ENCODE results near the gene SPACA1.
"Not testable (repeated sequence)": the region's sequence is repeated elsewhere in the genome, so short reads cannot be mapped to it uniquely, and the experiment has no call there.

Gene SPACA1, protein sequence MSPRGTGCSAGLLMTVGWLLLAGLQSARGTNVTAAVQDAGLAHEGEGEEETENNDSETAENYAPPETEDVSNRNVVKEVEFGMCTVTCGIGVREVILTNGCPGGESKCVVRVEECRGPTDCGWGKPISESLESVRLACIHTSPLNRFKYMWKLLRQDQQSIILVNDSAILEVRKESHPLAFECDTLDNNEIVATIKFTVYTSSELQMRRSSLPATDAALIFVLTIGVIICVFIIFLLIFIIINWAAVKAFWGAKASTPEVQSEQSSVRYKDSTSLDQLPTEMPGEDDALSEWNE

DNA sequence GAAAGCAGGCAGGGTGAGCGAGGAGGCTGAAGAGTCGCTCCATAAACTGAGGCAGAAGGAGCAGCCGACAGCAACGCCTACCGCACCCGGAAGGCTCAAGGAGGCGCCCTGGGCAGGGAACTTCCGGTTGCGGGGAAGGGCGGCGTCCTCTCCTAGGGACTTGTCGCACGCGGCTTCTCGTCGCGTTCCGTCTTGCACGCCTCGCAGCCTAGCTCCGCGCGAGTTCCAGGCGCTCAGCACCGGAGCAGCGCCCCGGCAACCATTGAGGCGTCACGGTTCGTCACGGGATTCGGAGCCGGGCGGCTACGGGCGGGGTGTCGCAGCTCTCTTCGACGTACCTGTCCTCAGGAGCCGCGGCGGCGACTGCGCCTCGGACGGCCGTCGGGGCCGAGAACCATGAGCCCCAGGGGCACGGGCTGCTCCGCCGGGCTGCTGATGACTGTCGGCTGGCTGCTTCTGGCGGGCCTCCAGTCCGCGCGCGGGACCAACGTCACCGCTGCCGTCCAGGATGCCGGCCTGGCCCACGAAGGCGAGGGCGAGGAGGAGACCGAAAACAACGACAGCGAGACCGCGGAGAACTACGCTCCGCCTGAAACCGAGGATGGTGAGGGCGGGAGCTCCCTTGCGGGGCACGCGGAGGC is at the start of gene SPACA1:
Gene SPACA1 (plus strand): TSS at position 332 of the 641 bp plus-strand sequence. CDS start 65 bp downstream, at position 397.
- no peak for DNase-seq

DNA sequence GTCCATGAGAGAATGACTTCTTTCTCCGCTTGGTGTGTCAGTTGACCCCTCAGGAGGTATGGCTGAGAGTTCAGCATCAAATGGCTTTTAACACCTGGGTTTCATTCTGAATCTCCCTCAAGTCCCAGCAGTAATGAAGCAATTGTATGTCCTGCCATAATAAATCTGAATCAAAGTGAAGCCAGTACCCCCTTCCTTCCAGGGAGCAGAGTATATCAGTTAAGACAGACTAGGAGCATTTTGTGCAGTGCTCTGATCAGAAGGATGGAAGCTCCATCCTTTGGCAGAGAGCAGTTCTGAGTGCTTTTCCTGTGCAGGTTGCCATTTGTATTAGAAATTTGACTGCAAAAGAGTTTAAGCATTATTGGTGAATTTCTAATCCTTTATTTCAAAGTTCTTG is 46.9 kb upstream of the SPACA1 start:
- no peak for DNase-seq

DNA sequence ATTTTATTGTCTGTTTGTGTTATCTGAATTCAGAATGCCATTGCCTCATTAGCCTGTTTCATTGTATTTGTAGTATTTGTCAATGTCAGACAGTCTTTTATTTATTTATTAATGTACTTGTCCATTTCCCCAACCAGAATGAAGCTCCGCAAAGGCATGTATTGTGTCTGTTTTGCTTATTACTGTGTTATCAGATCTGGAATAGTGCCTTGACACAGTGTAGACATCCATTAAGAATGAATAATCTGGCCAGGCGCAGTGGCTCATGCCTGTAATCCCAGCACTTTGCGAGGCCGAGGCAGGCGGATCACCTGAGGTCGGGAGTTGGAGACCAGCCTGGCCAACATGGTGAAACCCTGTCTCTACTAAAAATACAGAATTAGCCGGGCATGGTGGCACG is 46.4 kb upstream of the SPACA1 start:
- not testable (repeated sequence) for DNase-seq

DNA sequence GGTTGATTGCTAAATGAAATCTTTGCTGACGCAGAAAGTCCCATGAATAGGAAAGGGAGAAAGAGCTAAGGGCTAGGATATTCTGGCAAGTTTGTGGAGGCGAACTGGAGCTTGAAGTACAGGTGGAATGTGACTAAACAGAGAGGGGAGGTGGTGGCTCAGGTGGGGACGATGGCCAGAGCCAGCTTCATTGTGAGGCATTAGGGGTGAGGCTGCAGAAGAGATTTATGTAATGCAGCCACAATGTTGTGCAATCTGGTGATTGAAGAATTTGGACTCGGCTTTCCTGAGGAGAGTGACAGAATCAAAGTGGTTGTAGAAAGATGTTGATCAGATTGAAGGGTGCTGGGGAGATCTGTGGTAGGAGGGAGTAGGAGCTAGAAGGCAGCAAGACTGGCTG is 42.9 kb upstream of the SPACA1 start:
- DNase-seq: no peak

DNA sequence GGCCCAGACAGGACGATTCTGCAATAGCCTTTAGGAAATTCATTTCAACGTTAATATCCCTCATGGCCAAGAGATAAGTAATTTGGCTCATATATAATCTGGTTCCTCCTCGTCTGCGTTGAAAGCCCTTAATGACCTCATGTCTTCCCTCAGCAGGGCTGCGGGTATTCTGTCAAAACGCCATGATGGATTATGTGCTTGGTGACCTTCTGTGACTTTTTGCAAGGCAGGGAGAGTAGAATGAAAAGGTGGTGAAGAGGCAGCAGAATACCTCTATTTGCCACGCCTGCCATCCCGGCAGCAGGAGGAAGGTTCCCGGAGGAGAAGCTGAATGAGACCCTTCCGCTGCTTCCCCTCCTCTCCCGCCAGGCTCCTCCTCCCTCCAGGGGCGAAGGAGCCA is 41.1 kb upstream of the SPACA1 start:
- no peak for DNase-seq

DNA sequence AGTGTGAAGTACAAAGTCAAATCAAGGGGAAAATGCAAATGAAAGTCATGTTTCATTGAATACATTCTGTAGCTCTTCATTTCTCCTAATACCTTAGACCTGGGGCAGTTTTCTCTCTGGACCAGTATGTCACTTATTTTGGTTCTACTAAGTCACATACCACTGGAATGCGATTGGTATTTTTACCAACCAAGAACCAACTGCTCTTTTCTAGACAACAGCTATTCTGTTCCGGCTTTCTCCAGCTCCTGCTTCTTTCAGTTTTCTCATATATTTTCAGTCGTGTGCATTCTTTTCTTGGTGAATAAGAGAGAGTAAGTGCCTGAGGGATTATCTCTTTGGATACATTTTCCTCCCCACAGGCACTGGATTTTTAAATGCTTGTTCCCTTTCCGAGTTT is 39.2 kb upstream of the SPACA1 start:
- DNase-seq: no peak

DNA sequence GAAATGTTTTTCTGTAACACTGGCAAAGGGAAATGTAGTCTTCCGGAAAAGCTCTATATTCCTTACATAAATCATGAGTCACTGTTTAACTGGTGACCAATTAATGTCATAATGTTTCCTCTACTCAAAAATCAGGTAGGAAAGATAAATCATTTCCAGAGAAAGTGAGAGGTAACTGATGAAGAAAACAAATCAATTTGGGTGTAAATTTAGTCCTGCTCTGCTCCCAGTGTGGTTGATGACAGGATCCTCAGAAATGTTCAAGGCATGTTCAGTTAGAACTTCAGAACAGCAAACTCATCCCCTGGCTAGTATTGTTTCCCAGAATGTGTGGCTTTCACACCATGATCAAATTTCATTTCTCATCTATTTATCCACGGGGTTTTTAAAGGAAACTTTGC is 38.8 kb upstream of the SPACA1 start:
- no peak for DNase-seq

DNA sequence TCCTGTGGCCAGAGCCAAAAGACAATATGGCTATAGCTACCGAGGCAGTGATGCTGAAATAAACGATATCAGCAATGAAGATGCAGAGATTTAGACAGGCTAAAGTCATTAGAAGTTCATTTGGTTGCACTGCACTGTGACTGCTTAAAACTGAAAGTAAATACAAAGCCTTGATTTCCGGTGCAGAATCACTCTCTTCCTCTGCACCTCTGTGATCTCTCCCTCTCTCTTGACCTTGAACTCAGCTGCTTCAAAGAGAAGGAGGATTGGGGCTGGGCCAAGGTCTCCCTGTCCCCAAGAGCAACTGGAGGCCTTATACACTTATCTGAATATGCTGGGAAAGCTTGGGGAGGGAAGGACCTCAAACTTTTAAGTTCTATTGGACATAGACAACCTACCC is 34.6 kb upstream of the SPACA1 start:
- no peak for DNase-seq

DNA sequence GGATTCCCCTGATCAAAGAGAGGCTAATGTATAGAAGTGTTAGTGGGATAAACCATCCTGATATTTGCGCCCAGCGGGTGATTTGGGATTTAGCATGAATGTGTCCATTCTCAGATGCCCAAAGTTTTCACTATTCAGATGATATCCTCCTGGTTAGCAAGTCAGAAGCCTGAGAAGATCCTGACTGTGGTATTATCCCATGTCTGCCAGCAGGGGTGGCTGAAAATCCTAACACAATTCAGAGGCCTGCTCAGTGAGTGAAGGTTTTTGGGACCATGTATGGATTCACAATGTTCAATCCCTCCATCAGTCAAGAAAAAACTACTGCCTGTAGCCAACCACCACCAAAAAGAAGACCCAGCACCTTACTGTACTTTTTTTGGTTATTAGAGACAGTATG is 34.1 kb upstream of the SPACA1 start:
- no peak for DNase-seq

DNA sequence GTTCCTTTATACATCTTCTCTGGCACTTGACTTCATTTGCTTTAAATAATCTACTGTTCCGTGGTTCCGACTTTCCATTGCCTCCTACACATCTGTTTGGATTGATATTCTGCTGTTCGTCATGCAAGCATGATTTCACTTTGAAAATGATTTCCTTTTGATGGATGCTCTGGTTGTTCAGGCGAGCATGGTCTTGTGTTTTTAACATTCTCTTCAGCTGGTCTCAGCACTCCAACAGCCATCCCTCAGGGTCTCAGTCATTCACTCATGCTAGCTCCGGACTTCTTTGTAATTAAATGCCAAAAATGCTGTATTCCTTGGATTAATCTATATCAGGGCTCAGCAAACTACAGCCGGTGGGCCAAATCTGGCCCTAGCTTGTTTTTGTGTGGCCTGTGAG is 27.2 kb upstream of the SPACA1 start:
- DNase-seq: no peak

DNA sequence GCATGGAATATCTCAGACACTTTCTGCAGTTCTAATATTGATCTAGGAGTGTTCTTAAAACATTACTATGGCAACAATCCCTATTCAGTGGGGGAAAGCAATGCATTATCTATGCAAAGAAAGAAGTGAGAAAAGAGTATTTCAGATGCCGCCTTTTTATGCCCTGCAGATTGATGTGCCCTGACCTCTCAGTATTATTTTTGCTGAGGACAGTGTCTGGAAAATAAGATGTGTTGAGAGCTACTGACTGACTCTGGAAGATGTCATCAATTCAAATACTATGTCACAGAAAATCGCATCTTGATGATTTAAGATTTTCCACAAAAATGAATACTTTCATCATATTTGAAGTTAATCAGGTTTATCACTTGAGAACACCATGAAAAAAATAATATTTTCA is 22.9 kb upstream of the SPACA1 start:
- no peak for DNase-seq

DNA sequence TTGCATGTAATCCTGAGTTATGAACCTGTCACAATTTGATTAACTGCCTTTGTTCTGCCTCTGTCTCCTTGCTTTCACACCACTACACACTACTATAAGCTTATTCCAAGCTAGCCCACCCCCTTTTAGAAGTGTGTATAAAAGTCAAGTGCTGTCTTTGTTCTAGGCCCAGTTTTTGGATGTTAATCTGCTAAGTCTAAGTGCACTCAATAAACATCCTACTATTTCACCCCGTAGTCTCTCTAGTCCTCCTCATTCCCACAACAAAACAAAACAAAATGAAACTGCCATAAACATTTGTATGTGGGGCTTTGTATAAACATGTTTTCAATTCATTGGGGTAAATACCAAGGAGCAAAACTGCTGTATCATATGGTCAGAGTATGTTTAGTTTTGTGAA is 16.1 kb upstream of the SPACA1 start:
- DNase-seq: no peak

DNA sequence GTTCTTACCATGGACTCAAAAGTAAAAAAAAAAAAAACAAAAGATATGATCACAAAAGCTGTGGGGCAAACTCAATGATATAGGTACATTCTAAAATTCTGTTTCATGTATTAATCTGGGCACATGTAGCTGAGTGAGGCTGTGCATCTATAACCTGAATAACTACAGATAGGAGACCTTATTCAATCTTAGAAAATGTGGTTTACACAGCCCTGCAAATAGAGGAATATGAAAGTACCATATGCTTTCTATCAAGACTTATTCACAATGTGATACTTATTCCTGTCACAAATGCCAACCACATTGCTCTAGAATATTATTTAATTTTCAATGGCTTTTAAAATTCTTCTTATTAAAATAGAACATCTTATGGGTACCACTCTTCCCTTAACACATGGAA is 3.1 kb upstream of the SPACA1 start:
- DNase-seq: no peak

DNA sequence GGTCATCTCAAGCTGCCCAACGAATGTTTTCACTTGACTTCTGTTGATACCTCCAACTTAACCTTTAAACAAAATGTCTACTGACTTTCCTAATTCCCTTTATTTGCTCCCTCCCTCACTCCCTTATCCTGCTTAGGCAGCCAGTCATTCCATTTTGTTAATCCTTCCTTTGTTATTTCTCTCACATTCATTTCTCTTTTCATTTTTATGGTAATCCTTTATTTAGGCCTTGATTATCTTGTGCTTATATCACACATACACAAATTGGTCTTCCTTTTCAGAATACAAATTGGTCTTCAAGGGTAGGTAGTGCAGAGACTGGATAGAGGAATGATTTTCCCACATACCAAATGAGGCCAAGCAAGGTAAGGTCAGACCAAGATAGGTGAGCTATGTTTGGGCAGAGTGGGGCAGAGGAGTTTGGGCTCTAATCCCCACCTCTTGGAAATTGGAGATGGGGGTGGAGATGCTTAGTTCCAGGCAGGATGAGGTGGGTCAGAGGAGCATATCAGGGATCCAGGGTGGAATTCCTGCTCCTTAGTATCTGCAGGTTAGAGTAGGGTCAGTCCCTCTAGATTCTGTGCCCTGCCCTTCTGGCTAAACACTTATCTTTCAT is 2.0 kb upstream of the SPACA1 start:
- DNase-seq: no peak

DNA sequence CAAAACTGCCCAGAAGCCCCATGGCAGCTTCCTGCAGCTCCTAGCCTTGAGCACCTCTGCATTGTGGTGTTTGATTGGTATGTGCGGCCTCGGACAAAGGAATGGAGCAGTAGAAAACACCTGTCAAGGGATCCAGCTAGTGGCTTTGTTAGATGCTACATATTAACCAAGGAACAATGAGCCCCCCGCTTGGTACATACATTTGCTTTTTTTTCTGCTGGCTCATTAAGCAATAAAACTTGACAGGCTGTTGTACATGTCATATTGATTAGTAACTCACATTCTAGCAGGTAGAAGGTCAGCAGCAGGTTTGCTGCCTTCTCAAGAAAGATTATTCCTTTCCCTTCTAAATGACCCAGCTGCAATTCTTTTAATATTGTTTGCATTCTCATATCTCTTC is 937 bp downstream of the SPACA1 start:
- no peak for DNase-seq

DNA sequence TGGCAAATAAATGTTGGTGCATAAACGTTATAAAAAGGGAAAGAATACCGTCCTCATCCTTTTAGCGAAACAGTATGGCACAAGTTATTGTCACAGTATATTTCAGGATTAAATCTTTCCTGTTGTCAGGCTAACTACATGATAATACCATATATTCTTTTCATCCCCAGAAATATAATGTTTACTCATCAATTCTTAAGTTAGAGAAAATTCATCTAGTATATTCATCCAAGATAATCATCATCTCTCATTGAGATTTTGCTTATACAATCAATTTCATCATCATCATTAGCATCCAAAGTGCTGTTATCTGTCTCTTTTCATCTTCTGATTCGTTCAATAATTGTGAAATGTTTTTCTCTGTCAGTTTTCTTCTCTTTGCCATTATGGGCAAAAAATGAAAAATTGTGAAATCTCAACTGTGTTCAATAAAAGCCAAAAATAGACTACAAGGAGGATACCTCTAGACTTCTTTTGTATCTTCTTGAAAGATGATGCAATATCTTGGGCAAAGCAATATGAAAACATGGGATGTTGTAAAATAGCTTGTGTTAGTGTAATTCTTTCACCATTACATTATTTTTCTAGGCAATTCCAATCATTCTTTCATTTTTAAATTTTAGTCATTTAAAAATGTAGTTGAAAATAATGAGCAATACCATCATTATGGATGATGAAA is 2.6 kb downstream of the SPACA1 start:
- DNase-seq: no peak

DNA sequence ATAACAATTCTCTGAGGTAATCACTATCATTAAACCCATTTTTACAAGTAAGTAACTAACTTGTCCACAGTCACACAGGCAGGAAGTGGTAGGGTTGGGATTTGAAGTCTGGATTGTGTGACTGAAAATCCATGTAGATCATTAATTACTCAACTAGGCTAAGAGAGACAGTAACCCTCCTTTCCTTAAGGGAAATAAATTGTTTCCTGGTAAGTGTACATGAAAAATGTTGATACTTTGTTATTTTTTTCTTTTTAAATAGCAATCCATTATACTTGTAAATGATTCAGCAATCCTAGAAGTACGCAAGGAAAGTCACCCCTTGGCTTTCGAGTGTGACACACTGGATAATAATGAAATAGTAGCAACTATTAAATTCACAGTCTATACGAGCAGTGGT is 11.6 kb downstream of the SPACA1 start:
- no peak for DNase-seq

DNA sequence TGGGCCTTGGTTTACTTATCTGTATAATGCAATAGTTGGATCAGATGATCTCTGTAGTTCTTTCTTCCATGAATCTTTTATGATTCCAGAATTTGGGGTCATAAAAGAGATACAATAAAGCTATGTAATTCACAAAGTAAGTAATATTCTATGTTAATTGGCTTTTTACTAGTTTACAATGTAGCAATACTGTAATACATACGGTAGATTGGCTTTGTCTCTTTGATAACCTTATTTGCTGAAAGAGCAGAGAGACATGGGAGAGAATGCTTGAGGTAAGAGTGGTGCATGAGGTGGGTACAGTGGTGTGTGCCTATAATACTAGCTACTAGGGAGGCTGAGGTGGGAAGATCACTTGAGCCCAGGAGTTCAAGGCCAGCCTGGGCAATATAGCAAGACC is 14.7 kb downstream of the SPACA1 start:
- DNase-seq: no peak

DNA sequence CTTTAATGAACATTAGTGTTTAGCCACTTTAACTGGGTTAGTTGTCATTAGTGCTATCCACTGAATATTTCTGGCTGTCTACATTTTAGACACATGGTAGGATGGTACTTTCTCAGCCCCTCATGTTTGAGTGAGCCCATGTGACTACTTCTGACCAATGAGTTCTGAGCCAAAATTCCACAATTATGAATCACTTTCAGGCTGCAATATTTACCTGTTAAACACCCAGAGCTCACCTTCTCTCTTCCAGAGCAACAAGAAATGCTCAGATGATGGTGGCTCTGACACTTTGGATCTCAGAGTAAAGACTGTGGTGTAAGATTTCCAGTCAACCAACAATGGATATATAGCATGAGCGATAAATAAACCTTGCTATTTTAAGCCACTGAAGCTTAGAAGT is 24.8 kb downstream of the SPACA1 start:
- DNase-seq: no peak

DNA sequence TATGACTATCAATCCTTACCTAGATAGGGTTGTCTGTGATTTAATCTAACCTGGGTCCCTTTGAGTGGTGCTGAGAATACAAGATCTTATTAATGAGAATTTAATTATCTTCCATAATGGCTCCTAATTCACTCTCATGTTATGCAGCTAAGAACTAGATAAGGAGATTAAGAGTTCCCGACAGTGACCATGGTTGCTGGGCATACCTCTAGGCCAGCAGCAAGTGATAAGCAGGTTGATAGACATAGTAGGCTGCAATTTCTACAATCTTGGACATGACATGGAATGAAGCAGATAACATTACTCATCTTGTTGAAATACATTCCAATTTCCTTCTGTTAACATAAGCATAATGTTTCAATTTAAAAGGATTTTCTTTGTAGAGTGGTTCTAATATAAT is 27.1 kb downstream of the SPACA1 start:
- no peak for DNase-seq

DNA sequence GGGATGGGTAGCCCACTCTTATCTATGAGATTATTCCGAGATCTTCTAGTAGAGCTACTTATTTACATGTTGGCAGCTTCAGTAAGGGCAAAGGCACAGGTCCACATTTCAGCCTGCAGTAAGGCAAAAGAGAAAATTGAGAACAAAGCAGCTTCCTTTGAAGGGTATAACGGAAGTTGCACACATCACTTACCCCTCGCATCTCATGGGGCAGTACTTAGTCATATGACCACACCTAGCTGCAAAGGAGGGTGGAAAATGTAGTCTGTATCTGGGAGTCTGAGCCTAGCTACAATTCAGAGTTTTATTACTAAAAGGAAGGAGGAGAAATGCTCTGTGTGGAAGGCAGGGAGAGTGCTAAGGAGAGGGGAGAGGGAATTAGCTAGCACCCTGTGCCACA is 29.7 kb downstream of the SPACA1 start:
- no peak for DNase-seq

DNA sequence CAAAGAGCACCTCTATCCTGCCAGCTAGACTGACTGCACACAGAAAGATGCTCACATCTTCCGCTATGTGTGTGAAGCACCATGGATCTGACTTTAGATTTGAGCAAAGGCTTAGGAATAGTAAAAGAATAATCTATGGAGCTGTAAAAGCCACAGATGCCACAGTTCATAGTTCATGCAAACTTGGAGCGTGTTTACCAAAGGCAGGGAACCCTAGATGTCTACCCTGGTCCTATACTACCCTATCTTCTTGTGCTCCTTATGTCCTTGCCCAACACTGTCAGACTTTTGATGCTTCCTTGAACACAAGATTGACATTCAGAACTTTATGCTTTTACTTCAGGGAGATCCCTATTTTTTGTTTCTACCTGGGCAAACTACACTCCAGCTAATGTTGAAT is 39.2 kb downstream of the SPACA1 start:
- no peak for DNase-seq

DNA sequence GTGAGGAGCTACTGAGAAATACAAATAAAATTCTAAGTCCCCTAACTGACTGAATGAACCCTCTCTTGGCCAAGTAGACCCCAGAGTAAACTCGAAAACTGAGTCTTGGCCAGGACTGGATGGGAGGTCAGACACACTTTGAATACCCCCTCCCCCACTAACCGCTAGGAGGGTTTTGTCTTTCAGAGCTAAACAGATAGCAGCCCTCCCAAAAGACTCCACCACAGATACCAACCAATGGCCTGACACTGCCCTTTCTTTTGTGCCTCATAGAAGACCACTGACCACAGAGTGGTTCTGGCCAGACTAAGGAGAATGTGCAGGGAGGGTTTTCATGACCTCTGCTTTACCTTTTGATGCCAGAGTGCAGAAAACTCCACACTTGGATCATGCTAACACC is 42.1 kb downstream of the SPACA1 start:
- DNase-seq: no peak

DNA sequence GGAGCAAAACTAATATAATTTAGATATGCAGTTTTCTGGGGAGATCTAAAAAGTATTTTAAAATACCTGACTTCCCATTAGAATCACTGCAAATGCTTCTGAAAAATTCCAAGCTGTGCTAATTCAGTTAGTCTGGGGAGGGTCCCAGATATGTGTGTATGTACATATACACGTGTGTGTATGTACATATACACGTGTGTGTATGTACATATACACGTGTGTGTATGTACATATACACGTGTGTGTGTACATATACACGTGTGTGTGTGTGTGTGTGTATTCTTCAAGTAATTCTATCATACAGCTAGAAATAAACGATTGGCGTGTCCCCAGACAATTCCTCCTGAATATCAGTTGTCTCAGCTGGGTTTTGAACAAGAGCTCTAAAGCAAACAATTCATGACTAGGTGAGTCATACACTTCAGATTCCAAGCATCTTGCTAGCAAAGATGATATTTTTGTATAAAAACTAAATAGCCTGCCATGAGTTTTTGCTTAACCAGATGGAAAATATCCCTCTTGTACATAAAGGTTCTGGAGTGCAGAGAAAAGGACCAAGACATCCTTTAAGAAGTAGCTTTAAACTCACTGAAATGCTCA is 58.2 kb downstream of the SPACA1 start:
- DNase-seq: no peak
